HepG2 (cell line): Measurements from ENCODE around the gene HNRNPA1. TPM values are rescaled to one million over a fixed set of nuclear protein-coding genes. Genes with fewer than 3 reads are reported as not detected.
A peak's percentile ranks its signal among the peaks of the same experiment; 100 is the strongest.

Source experiments
- ATF7-NPFF ChIP-seq: sonication (generic); formaldehyde crosslinking; IDR thresholded peaks from 2 replicates; pipeline ENCODE4 v1.8.1; 2023; ENCODE audit warnings: mild to moderate bottlenecking, low read depth, missing genetic modification reagents, moderate library complexity
- CENPT ChIP-seq: sonication (generic); formaldehyde crosslinking; IDR thresholded peaks from 2 replicates; pipeline ENCODE4 v1.8.0; 2022; ENCODE audit warnings: low read depth, mild to moderate bottlenecking, moderate library complexity, missing genetic modification reagents
- GFI1 ChIP-seq: sonication (generic); formaldehyde crosslinking; IDR thresholded peaks from 2 replicates; pipeline ENCODE4 v1.5.0; 2020; ENCODE audit warnings: missing genetic modification reagents, mild to moderate bottlenecking, borderline replicate concordance
- HOXA7 ChIP-seq: sonication (generic); formaldehyde crosslinking; IDR thresholded peaks from 2 replicates; pipeline ENCODE4 v1.8.1; 2022; ENCODE audit warnings: mild to moderate bottlenecking, missing genetic modification reagents, moderate library complexity
- KAT7 ChIP-seq: IDR thresholded peaks from 2 replicates; pipeline ENCODE4 v1.6.1; 2018; ENCODE audit warnings: borderline replicate concordance, missing compliant biosample characterization
- MTF2 ChIP-seq: sonication (generic); formaldehyde crosslinking; IDR thresholded peaks from 2 replicates; pipeline ENCODE4 v1.5.0; 2020; ENCODE audit warnings: missing genetic modification reagents, borderline replicate concordance
- NCOR1 ChIP-seq: fragments of 200-600 bp; sonication (generic); IDR thresholded peaks from 2 replicates; pipeline ENCODE4 v1.7.0; 2017; ENCODE audit warnings: antibody characterized with exemption, low read length, borderline replicate concordance
- NFE2 ChIP-seq: sonication (generic); formaldehyde crosslinking; IDR thresholded peaks from 2 replicates; pipeline ENCODE4 v1.4.0; 2020; ENCODE audit warnings: missing genetic modification reagents
- NONO ChIP-seq, 2 experiments: fragments of 450-650 bp in 1 of 2; sonication (generic) in 1 of 2; formaldehyde crosslinking in 1 of 2; IDR thresholded peaks in 1 of 2; conservative IDR thresholded peaks in 1 of 2; 2 replicates each; pipeline versions ENCODE4 v1.6.1 to v1.8.0; 2017 to 2022; ENCODE audit warnings: mild to moderate bottlenecking in 1 of 2, missing genetic modification reagents in 1 of 2, moderate library complexity in 1 of 2
- NR1H2 ChIP-seq: sonication (generic); formaldehyde crosslinking; IDR thresholded peaks from 2 replicates; pipeline ENCODE4 v1.8.1; 2022; ENCODE audit warnings: low read depth, missing genetic modification reagents, borderline replicate concordance
- PHF5A ChIP-seq: IDR thresholded peaks from one replicate; pipeline ENCODE4 v1.6.1; 2018; ENCODE audit warnings: low read depth, missing genetic modification reagents; ENCODE audit not compliant: unreplicated experiment
- TBL1XR1 ChIP-seq: fragments of 150-350 bp; IDR thresholded peaks from 2 replicates; pipeline ENCODE4 v1.6.1; 2014; ENCODE audit warnings: borderline replicate concordance, low read length; ENCODE audit not compliant: partially characterized antibody
- TGIF2 ChIP-seq: IDR thresholded peaks from 2 replicates; pipeline ENCODE4 v1.6.1; 2016; ENCODE audit warnings: control low read depth, missing compliant biosample characterization
- ZFP36 ChIP-seq: fragments of 150-350 bp; IDR thresholded peaks from 2 replicates; pipeline ENCODE4 v1.6.1; 2018; ENCODE audit warnings: borderline replicate concordance, low read length, low read depth; ENCODE audit not compliant: partially characterized antibody
- ZNF10 ChIP-seq: sonication (generic); formaldehyde crosslinking; IDR thresholded peaks from 2 replicates; pipeline ENCODE4 v1.4.0; 2020; ENCODE audit warnings: mild to moderate bottlenecking, low read depth, missing genetic modification reagents, borderline replicate concordance
- ZNF251 ChIP-seq: sonication (generic); formaldehyde crosslinking; IDR thresholded peaks from 2 replicates; pipeline ENCODE4 v1.9.0; 2021; ENCODE audit warnings: mild to moderate bottlenecking, missing genetic modification reagents
- ZNF501 ChIP-seq: sonication (generic); formaldehyde crosslinking; IDR thresholded peaks from 2 replicates; pipeline ENCODE4 v1.5.1; 2020; ENCODE audit warnings: mild to moderate bottlenecking, moderate library complexity, missing genetic modification reagents
- ZNF512 ChIP-seq: sonication (generic); formaldehyde crosslinking; IDR thresholded peaks from 2 replicates; pipeline ENCODE4 v1.4.0; 2020; ENCODE audit warnings: mild to moderate bottlenecking, missing genetic modification reagents
- ZNF556 ChIP-seq: sonication (generic); formaldehyde crosslinking; IDR thresholded peaks from 2 replicates; pipeline ENCODE4 v1.4.0; 2020; ENCODE audit warnings: mild to moderate bottlenecking, missing genetic modification reagents, borderline replicate concordance
- polyA plus RNA-seq, 8 experiments: library from polyadenylated mRNA; depleted of rRNA in 3 of 8; stranded (reverse) in 7 of 8; unstranded in 1 of 8; fragments of >200 nt; fragmentation: Illumina TruSeq in 4 of 8; extraction: Trizol in 4 of 8; gene quantifications; 2 replicates each; pipeline versions ENCODE4 v1.2.1 to v1.2.3, GENCODE V29; 2011 to 2016; ENCODE audit warnings: low read depth in 4 of 8, missing spikeins in 1 of 8, mixed read lengths in 1 of 8; ENCODE audit not compliant: insufficient read depth in 1 of 8
- total RNA-seq, 5 experiments: library from RNA; depleted of rRNA; stranded (reverse); fragments of >200 nt; fragmentation: Illumina TruSeq; extraction: Trizol; gene quantifications; 2 replicates each; pipeline ENCODE4 v1.2.3, GENCODE V29; 2016; ENCODE audit warnings: low read depth in 1 of 5
- TF ChIP-seq, protein P1 (sequence below): sonication (generic); formaldehyde crosslinking; IDR thresholded peaks from 2 replicates; pipeline ENCODE4 v1.5.0; 2020; ENCODE audit warnings: mild to moderate bottlenecking, missing genetic modification reagents
- TF ChIP-seq, protein P2 (sequence below): sonication (generic); formaldehyde crosslinking; IDR thresholded peaks from 2 replicates; pipeline ENCODE4 v1.4.0; 2020; ENCODE audit warnings: mild to moderate bottlenecking, missing genetic modification reagents
- TF ChIP-seq, protein P3 (sequence below): sonication (generic); formaldehyde crosslinking; IDR thresholded peaks from 2 replicates; pipeline ENCODE4 v1.8.1; 2023; ENCODE audit warnings: mild to moderate bottlenecking, moderate library complexity, missing genetic modification reagents

HNRNPA1 gene
- total and polyA plus RNA-seq, 2 of the 13 experiments (the other 11 are each of a cell fraction or from before 2014, with no cell fraction given) = 535 to 1,820 TPM

DNA sequence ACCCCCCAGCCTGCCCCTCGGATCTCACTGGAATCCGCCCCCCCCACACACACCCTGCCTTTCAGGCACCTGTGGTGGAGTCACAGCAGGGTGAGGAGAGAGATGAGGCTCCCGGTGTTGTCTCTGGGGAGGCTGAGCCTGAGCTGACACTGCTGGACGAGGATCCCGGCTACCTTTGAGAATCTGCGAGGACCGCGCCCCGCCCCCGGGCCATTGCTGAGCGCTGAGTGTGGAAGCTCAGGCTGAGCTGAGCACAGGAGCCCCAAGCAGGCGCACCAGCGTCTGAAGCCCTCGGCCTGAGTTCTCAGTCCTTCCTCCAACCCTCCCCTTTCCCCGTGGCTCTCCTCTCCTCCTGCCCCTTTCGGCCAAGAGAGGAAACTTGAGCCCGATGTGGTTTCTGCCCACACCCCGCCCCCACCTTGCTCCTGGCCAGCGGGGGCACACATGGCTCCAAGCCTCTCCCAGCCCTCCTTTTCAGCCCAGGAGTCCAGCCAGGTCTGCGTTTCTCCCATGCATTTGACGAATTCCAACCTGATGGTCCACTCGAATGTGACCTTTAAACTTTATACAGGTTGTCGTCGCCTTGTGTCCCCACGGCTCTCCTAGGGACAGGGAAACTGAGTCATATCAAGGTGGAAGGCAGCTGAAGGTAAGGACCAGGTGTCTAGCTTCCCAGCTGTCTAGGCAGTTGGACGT, 20.4 kb downstream of the HNRNPA1 start, which contains the start of gene NFE2 (continued):
- no peak for TF ChIP-seq ZNF556
- no peak for TF ChIP-seq GFI1 (CRISPR knock-in tag)
- no peak for TF ChIP-seq NCOR1
- TF ChIP-seq HOXA7 (CRISPR knock-in tag) = no peak
- TF ChIP-seq KAT7 (CRISPR knock-in tag) = no peak
- no peak for TF ChIP-seq NR1H2 (CRISPR knock-in tag)
- TF ChIP-seq, protein P1, sequence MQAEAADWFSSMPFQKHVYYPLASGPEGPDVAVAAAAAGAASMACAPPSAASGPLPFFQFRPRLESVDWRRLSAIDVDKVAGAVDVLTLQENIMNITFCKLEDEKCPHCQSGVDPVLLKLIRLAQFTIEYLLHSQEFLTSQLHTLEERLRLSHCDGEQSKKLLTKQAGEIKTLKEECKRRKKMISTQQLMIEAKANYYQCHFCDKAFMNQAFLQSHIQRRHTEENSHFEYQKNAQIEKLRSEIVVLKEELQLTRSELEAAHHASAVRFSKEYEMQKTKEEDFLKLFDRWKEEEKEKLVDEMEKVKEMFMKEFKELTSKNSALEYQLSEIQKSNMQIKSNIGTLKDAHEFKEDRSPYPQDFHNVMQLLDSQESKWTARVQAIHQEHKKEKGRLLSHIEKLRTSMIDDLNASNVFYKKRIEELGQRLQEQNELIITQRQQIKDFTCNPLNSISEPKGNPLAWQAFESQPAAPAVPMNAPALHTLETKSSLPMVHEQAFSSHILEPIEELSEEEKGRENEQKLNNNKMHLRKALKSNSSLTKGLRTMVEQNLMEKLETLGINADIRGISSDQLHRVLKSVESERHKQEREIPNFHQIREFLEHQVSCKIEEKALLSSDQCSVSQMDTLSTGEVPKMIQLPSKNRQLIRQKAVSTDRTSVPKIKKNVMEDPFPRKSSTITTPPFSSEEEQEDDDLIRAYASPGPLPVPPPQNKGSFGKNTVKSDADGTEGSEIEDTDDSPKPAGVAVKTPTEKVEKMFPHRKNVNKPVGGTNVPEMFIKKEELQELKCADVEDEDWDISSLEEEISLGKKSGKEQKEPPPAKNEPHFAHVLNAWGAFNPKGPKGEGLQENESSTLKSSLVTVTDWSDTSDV = no peak
- TF ChIP-seq ZNF501 (CRISPR knock-in tag) = no peak
- TF ChIP-seq NONO (IDR thresholded peaks at IDR 0.05) = no peak
- TF ChIP-seq NONO (CRISPR knock-in tag; conservative IDR thresholded peaks at IDR 0.05) = peak; percentile 52
- no peak for TF ChIP-seq ZNF10 (CRISPR knock-in tag)
- no peak for TF ChIP-seq TGIF2 (CRISPR knock-in tag)
- TF ChIP-seq TBL1XR1 = no peak
- TF ChIP-seq, protein P2, sequence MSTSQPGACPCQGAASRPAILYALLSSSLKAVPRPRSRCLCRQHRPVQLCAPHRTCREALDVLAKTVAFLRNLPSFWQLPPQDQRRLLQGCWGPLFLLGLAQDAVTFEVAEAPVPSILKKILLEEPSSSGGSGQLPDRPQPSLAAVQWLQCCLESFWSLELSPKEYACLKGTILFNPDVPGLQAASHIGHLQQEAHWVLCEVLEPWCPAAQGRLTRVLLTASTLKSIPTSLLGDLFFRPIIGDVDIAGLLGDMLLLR = peak; percentile 49; the same call in 1 of the 2 replicates
- peak; percentile 61; the same call in 1 of the 2 replicates for TF ChIP-seq ZNF512
- TF ChIP-seq, protein P3, sequence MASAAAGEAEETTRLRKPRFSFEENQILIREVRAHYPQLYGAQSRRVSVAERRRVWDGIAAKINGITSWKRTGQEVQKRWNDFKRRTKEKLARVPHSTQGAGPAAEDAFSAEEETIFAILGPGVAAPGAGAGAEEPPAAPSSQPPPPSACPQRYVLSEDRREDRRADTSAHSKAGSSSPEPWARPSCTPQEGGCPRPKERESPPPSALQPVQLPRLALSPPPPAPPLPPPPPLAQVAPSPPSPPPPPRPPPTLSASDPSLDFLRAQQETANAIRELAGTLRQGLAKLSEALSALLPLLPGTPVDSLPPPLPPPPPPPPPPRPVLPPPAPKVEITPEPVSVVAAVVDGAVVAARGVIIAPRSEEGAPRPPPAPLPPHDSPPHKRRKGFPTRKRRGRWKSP (CRISPR knock-in tag) = no peak
- TF ChIP-seq CENPT (CRISPR knock-in tag) = no peak
- no peak for TF ChIP-seq NFE2
- TF ChIP-seq ZNF251 (CRISPR knock-in tag) = no peak
- TF ChIP-seq ATF7-NPFF (CRISPR knock-in tag) = no peak; the same call in 1 of the 2 replicates
- no peak for TF ChIP-seq MTF2 (CRISPR knock-in tag)
- no peak for TF ChIP-seq PHF5A (CRISPR knock-in tag)
- TF ChIP-seq ZFP36 = no peak
